Subcutaneous adipose tissue (tissue), 4 donors: ENCODE data around the gene MITF. TPM values are rescaled to one million over a fixed set of nuclear protein-coding genes. Genes with fewer than 3 reads are reported as not detected.

Source experiments
- total RNA-seq, 4 donors: library from RNA; depleted of rRNA; stranded (reverse); fragments of >200 nt; gene quantifications; one replicate each; pipeline ENCODE4 v1.1.0, GENCODE V29; 2016
- TF ChIP-seq, protein P1 (sequence below): fragments of 450-650 bp; IDR thresholded peaks from one replicate; pipeline ENCODE4 v1.5.1; 2016; ENCODE audit warnings: low read depth, mild to moderate bottlenecking, control low read depth, antibody characterized with exemption, moderate library complexity

MITF gene
- total RNA-seq, 4 donors from 2014 or later: 19.6 to 60.3 (median 32.5) TPM

DNA sequence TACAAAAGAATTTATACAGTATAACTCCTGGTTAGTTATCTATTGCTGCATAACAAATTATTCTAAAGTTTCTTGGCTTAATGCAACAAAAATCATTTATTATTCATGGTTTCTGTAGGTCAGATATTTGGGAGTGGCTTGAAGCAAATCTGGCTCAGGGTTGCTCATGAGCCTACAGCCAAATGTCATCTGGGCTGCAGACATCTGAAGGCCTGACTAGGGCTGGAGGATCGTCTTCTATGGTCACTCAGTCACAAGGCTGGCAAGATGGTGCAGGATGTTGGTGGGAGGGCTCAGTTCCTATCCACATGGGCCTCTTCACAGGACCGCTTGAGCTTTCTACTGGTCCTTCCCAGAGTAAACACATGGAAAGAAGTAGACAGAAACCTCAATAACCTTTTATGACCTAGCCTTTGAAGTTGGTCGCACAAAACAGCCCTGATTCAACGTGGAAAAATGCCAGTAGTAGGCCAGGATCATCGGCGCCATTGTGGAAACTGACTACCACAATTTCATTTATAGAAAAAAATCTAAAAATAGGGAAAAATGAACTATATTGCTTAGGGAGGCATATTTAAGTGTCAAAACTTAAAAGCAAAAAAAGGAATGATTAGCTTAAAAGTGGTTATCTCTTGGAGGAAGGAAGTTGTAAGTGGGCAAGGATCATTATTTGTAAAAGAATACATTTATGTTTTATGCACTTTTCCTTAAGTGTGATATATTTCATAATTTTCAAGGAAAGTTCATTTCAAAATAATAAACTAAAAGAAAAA, 9.9 kb upstream of the MITF start:
- TF ChIP-seq, protein P1, sequence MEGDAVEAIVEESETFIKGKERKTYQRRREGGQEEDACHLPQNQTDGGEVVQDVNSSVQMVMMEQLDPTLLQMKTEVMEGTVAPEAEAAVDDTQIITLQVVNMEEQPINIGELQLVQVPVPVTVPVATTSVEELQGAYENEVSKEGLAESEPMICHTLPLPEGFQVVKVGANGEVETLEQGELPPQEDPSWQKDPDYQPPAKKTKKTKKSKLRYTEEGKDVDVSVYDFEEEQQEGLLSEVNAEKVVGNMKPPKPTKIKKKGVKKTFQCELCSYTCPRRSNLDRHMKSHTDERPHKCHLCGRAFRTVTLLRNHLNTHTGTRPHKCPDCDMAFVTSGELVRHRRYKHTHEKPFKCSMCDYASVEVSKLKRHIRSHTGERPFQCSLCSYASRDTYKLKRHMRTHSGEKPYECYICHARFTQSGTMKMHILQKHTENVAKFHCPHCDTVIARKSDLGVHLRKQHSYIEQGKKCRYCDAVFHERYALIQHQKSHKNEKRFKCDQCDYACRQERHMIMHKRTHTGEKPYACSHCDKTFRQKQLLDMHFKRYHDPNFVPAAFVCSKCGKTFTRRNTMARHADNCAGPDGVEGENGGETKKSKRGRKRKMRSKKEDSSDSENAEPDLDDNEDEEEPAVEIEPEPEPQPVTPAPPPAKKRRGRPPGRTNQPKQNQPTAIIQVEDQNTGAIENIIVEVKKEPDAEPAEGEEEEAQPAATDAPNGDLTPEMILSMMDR: no peak

DNA sequence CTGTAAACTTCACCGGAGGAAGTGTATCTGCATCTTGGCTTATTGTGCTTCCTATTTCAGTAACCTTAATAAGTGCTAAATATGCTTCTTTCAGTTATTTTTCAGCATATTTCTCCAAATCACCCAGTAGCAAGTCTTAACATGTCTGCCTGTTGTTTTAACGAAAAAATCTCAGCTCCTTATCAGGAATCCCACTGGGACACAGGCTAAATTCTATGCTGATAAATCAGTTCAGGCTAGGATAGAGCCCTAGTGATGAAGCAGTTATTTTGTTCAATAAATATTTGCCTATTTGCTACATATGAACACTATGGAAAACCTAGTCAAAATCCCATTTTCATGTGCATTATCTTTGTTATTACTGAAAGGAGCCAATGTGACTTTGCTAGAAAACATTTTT, 8.2 kb upstream of the MITF start:
- TF ChIP-seq, protein P1: no peak

DNA sequence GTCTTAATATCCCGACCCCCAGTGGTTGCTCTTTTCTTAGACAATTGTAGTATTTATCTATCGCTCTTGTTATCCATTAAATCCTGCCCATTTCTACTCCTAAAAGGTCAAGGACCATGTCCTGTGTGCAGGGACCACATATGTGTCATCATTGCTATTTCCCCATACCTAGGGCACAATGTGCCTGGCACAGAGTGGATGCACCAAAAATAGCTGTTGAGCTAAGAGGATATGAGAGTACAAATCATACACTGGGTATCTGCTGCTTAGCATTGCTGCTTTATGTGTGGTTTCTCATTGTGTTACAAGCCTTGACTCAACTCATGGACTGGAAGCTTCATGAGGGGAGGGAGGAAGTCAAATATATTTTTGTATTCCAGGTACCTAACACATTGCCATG, 3.4 kb upstream of the MITF start:
- TF ChIP-seq, protein P1: no peak

DNA sequence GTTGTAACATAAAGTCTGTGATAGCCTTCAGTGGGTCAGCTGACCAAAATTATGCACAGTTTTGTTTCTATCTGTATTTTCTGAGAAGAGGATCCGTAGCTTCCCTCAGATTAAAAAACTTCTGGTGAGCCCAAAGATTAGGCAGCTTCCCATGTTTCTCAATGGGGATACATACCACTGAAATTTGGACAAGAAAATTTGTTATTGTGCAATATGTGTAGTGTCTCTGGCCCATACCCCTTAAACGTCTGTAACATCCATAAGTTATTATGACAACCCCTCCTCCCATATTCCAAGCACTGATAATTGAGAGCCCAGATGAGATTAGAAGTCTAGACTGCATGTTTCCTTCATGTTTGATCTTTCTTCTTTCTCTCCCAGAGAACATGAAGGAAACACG, 1.9 kb upstream of the MITF start:
- TF ChIP-seq, protein P1: no peak

DNA sequence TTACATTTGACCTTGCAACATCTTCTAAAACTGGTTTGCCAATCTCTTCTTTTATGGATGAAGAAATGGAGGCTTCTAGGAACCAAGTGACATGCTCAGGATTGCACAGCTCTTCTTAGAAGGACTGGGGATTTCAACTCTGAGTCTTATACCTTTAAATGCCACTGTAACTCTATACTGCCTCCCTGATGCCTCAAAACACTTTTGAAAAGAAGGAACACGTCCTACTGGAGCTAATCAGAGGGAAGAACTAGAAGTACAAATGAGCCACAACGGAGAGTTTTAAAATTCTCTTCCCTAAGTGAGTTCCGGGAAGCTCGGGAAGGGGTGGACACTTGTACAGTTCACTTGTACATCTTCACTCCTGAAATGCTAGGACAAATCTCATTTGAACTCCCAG, 949 bp upstream of the MITF start:
- TF ChIP-seq, protein P1: no peak

DNA sequence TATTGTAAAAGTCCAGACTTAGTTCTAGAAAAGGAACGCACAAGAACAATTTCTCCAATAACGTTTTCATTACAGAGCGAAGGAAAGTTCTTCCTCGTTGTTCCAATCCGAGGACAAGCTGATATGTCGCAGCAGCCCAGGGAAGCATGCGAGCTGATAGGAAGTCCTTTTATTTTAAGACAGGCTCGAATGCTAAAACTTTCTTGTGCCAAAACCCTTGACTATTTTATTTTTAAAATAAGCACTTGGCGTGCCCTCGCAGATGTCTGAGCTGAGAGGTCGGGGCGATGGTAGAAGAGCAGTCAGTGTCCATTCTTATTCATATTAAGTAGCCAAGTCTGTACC, 433 bp upstream of the MITF start:
- TF ChIP-seq, protein P1: no peak

DNA sequence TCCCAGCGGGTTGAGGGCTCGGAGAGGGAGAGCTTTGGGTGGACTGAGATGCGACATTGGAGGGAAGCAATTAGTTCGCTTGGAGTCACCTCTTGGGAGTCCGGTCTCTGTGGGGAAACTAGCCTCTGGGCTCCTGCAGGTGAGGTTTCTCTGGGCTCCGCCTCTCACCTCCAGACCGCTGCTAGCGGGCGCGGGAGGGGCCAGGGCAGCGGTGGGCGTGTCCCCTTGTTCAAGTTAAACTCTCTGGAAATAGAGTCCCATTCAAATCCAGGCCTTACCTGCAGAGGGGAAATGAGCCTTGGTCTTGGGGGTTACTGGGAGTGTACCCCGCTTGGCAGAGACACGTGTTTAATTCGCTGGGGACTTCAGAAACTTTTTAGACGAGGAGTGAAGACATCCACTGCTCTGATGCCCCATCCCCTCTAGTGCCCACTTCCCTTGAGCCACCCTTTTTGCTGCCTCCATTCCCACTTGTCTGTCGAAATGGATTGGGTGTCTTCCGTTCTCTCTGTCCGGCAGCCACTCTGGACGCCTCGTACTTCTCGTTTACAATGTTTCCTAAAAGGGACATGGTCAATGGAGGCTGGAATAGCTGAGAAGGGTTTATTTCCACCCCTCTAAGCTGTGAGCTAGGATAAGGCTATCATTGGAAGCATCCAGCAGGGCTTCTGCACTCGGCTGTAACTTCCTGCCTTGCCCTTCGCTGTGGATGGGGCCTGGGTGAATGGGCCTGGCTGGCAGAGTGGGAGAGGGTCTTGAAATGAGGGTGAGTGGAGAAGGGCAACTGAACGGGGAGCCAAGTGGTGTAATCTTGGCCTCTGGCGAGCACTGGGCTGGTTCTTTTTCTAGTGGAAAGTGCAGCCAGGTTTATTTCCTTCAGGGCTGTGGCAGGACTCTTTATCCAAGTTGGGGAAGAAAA, 1.1 kb downstream of the MITF start:
- TF ChIP-seq, protein P1: no peak
